Urothelium cell line (cell line): ENCODE data around the gene NIPSNAP3A.

Experiments
- DNase-seq: peaks from one replicate; pipeline ENCODE4 v3.0.0; 2011; ENCODE audit warnings: low spot score, mixed read lengths
- FAIRE-seq: peaks from 2 replicates; lab custom pipeline; 2011; peaks lifted over from hg19 to GRCh38; lab: Jason Lieb, UNC

NIPSNAP3A gene

GRCh38 chr9:104774132-104774531 lies 26.6 kb downstream of the NIPSNAP3A start:
- no peak for DNase-seq
- no peak for FAIRE-seq

- DNase-seq (no peak), FAIRE-seq (no peak)
These were observed 27.5 kb downstream of the NIPSNAP3A start for GRCh38 chr9:104774831-104775573.

- FAIRE-seq (no peak), DNase-seq (no peak)
These were observed 28.1 kb downstream of the NIPSNAP3A start for GRCh38 chr9:104775574-104775936.

- FAIRE-seq (no peak), DNase-seq (no peak)
These were observed 28.5 kb downstream of the NIPSNAP3A start for GRCh38 chr9:104775976-104776375.

GRCh38 chr9:104776797-104777196 lies 29.3 kb downstream of the NIPSNAP3A start:
- FAIRE-seq (no peak), DNase-seq (no peak)

GRCh38 chr9:104778802-104779201 lies 31.3 kb downstream of the NIPSNAP3A start:
- FAIRE-seq, result no peak

GRCh38 chr9:104779334-104779733 lies 31.9 kb downstream of the NIPSNAP3A start:
- FAIRE-seq (no peak), DNase-seq (no peak)

More at GRCh38 chr9:104778802-104779201, 31.3 kb downstream of the NIPSNAP3A start:
- no peak for DNase-seq

GRCh38 chr9:104779946-104780535 lies 32.6 kb downstream of the NIPSNAP3A start:
- no peak for FAIRE-seq
- DNase-seq, result no peak

- FAIRE-seq, result no peak
- DNase-seq, result peak; percentile 27
These were observed 33.4 kb downstream of the NIPSNAP3A start for GRCh38 chr9:104780796-104781395.

- FAIRE-seq (no peak), DNase-seq (no peak)
These were observed 36.1 kb downstream of the NIPSNAP3A start for GRCh38 chr9:104783588-104783987.

- no peak for DNase-seq
- FAIRE-seq, result no peak
These were observed 36.6 kb downstream of the NIPSNAP3A start for GRCh38 chr9:104784098-104784497.

- no peak for FAIRE-seq
These were observed 38.8 kb downstream of the NIPSNAP3A start for GRCh38 chr9:104786293-104786692.

GRCh38 chr9:104787306-104788015 lies 40.0 kb downstream of the NIPSNAP3A start:
- FAIRE-seq, result no peak

More at GRCh38 chr9:104786293-104786692, 38.8 kb downstream of the NIPSNAP3A start:
- no peak for DNase-seq

GRCh38 chr9:104788251-104788650 lies 40.8 kb downstream of the NIPSNAP3A start:
- DNase-seq (no peak), FAIRE-seq (no peak)

More at GRCh38 chr9:104787306-104788015, 40.0 kb downstream of the NIPSNAP3A start:
- no peak for DNase-seq

GRCh38 chr9:104794070-104794469 lies 46.6 kb downstream of the NIPSNAP3A start:
- FAIRE-seq, result no peak

GRCh38 chr9:104795082-104795481 lies 47.6 kb downstream of the NIPSNAP3A start:
- no peak for FAIRE-seq
- no peak for DNase-seq

More at GRCh38 chr9:104794070-104794469, 46.6 kb downstream of the NIPSNAP3A start:
- no peak for DNase-seq

- FAIRE-seq (no peak), DNase-seq (no peak)
These were observed 48.4 kb downstream of the NIPSNAP3A start for GRCh38 chr9:104795857-104796256.

GRCh38 chr9:104798209-104798995 lies 50.9 kb downstream of the NIPSNAP3A start:
- FAIRE-seq (no peak), DNase-seq (no peak)

- no peak for DNase-seq
- FAIRE-seq, result no peak
These were observed 52.7 kb downstream of the NIPSNAP3A start for GRCh38 chr9:104800068-104800785.

GRCh38 chr9:104802110-104802509 lies 54.6 kb downstream of the NIPSNAP3A start:
- DNase-seq, result no peak
- no peak for FAIRE-seq
